BE2C (cell line): Measurements from ENCODE around the gene INPP4B.
"Not testable (repeated sequence)": the region's sequence is repeated elsewhere in the genome, so short reads cannot be mapped to it uniquely, and the experiment has no call there.

Experiments
- DNase-seq: peaks from one replicate; pipeline ENCODE4 v3.0.0-alpha.2; 2020
- H3K27me3 ChIP-seq: fragments of 250-450 bp; sonication (Bioruptor Pico); 2 replicates; pipeline ENCODE4 v1.5.1; 2020; ENCODE audit warnings: mild to moderate bottlenecking
- H3K36me3 ChIP-seq: fragments of 250-450 bp; sonication (Bioruptor Pico); 2 replicates; pipeline ENCODE4 v1.5.1; 2020; ENCODE audit warnings: mild to moderate bottlenecking
- H3K4me1 ChIP-seq: fragments of 250-450 bp; sonication (Bioruptor Pico); 2 replicates; pipeline ENCODE4 v1.5.1; 2020
- H3K4me3 ChIP-seq: 2 replicates; pipeline ENCODE4 v1.5.1; 2011; ENCODE audit warnings: low read depth, low read length
- H3K9me3 ChIP-seq: fragments of 250-450 bp; sonication (Bioruptor Pico); 2 replicates; pipeline ENCODE4 v1.5.1; 2020
- TF ChIP-seq, protein P1 (sequence below): IDR thresholded peaks from 2 replicates; pipeline ENCODE4 v1.5.1; 2012; ENCODE audit warnings: mild to moderate bottlenecking, low read depth, low read length

INPP4B gene

GRCh38 chr4:142656178-142656577 lies 189.9 kb downstream of the INPP4B start:
- TF ChIP-seq, protein P1, sequence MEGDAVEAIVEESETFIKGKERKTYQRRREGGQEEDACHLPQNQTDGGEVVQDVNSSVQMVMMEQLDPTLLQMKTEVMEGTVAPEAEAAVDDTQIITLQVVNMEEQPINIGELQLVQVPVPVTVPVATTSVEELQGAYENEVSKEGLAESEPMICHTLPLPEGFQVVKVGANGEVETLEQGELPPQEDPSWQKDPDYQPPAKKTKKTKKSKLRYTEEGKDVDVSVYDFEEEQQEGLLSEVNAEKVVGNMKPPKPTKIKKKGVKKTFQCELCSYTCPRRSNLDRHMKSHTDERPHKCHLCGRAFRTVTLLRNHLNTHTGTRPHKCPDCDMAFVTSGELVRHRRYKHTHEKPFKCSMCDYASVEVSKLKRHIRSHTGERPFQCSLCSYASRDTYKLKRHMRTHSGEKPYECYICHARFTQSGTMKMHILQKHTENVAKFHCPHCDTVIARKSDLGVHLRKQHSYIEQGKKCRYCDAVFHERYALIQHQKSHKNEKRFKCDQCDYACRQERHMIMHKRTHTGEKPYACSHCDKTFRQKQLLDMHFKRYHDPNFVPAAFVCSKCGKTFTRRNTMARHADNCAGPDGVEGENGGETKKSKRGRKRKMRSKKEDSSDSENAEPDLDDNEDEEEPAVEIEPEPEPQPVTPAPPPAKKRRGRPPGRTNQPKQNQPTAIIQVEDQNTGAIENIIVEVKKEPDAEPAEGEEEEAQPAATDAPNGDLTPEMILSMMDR, result no peak
- Histone ChIP-seq H3K27me3 (no peaks in the 10 kb centered on the region), H3K36me3 (no peaks in the 10 kb centered on the region), H3K4me3 (no peak overlapping the region), H3K4me1 (no peaks in the 10 kb centered on the region), H3K9me3 (peaks cover 13% of the 10 kb centered on the region)
- DNase-seq, result no peak

DNA sequence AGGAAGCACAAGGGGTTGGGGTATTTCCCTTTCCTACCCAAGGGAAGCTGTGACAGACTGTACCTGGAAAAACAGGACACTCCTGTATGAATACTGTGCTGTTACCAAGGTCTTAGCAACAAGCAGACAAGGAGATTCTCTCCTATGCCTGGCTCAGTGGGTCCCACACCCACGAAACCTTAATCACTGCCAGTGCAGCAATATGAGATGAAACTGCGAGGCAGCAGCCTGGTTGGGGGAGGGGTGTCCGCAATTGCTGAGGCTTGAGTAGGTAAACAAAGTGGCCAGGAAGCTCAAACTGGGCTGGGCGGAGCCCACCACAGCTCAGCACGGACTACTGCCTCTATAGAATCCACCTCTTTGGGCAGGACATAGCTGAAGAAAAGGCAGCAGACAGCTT lies 197.7 kb downstream of the INPP4B start:
- H3K9me3 ChIP-seq, result no peaks in the 10 kb centered on the region
- no peak for DNase-seq
- H3K36me3 ChIP-seq, result no peaks in the 10 kb centered on the region
- H3K4me1 ChIP-seq, result no peaks in the 10 kb centered on the region; the same call in 1 of the 2 replicates
- H3K27me3 ChIP-seq, result no peaks in the 10 kb centered on the region
- TF ChIP-seq, protein P1, result no peak
- no peak overlapping the region for H3K4me3 ChIP-seq

DNA sequence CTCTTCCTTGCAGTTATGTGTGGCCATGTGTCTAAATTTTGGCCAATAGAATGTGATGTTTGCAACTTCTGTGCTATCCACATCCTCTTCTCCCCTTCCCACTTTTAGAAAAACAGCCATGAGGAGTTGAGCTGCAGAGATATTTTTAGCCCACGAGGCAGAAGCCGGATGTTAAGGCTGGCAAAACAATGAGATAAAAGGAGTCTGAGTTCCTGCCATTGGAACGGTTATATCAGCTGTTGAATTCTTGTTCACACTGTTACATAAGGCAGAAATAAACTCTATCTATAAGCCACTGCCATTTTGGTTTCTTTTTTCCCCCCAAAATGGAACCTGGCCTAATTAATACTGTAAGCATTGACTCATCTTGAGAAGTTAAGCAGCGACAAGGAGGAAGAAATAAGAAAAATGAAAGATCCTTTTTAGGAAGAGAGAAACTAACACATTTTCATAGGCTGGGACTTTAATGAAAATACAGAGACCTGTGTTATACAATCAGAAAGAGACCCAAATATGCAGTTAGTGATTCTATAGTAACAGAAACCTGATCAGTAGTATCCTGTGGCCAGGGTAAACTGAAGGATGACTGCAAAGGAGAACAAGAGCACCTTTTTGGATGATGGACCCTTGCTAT lies 200.5 kb downstream of the INPP4B start:
- no peak for DNase-seq
- Histone ChIP-seq H3K27me3 (no peaks in the 10 kb centered on the region), H3K9me3 (no peaks in the 10 kb centered on the region), H3K4me3 (no peak overlapping the region), H3K4me1 (no peaks in the 10 kb centered on the region; the same call in 1 of the 2 replicates), H3K36me3 (no peaks in the 10 kb centered on the region)
- TF ChIP-seq, protein P1, result no peak

DNA sequence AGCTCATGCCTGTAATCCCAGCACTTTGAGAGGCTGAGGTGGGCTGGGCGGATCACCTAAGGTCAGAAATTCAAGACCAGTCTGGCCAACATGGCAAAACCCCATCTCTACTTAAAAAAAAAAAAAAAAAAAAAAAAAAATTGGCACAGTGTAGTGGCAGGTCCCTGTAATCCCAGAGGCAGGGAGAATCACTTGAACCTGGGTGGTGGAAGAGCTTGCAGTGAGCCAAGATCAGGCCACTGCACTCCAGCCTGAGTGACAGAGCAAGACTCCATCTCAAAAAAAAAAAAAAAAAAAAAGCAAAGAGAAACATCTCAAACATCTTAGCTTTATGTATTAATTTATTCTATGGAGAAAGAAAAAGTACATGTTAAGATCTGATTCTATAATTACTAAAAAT lies 201.5 kb downstream of the INPP4B start:
- not testable (repeated sequence) for H3K9me3 ChIP-seq, H3K4me3 ChIP-seq, H3K27me3 ChIP-seq, DNase-seq, H3K4me1 ChIP-seq, H3K36me3 ChIP-seq

DNA sequence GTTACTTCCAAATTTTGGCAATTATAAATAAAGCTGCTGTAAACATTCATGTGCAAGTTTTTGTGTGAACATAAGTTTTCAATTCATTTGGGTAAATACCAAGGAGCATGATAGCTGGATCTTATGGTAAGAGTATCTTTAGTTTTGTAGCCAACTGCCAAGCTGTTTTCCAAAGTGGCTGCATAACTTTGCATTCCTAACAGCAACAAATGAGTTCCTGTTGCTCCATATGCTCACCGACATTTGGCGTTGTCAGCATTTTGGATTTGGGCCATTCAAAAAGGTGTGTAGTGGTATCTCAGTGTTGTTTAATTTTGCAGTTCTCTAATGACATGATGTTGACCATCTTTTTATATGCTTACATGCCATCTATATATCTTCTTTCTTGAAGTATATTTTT lies 208.5 kb downstream of the INPP4B start:
- Histone ChIP-seq H3K4me1 (no peaks in the 10 kb centered on the region), H3K4me3 (no peak overlapping the region), H3K27me3 (no peaks in the 10 kb centered on the region), H3K36me3 (no peaks in the 10 kb centered on the region), H3K9me3 (no peaks in the 10 kb centered on the region)
- no peak for DNase-seq
- TF ChIP-seq, protein P1, result no peak

GRCh38 chr4:142631836-142632235 lies 214.3 kb downstream of the INPP4B start:
- Histone ChIP-seq H3K9me3 (no peaks in the 10 kb centered on the region), H3K36me3 (no peaks in the 10 kb centered on the region), H3K27me3 (no peaks in the 10 kb centered on the region), H3K4me3 (no peak overlapping the region), H3K4me1 (no peaks in the 10 kb centered on the region)
- no peak for DNase-seq
- TF ChIP-seq, protein P1, result no peak

DNA sequence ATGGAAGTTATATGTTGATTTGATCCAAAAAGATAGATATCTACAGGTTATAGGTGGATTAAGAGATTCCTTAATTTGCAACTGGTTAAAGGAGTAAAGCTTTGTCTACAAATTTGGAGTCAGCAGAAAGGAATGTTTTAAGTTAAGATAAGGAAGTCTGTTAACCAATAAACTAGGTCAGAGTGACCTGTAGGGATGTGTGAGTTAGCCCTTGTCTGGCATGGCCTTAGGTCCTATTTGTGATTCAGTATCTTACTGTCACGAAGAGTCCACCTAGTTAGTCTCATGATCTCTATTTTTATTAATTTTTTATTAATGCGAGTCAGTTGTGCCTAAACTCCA lies 230.8 kb downstream of the INPP4B start:
- TF ChIP-seq, protein P1, result no peak
- no peak for DNase-seq
- Histone ChIP-seq H3K27me3 (no peaks in the 10 kb centered on the region), H3K4me3 (no peak overlapping the region), H3K4me1 (no peaks in the 10 kb centered on the region), H3K9me3 (no peaks in the 10 kb centered on the region), H3K36me3 (no peaks in the 10 kb centered on the region)
